ENCODE measurements around the gene PPP2R5D. TPM values are rescaled to one million over a fixed set of nuclear protein-coding genes. Genes with fewer than 3 reads are reported as not detected.

The PPP2R5D gene
- total and polyA plus RNA-seq, 9 of the 15 experiments (the other 6 are each of a cell fraction or from before 2014, with no cell fraction given), result 1.3 to 96.1 (median 38.4) TPM

GRCh38 chr6:42984001-42984923, at the start of gene PPP2R5D (continued):
- TF ChIP-seq SFPQ (IDR thresholded peaks at IDR 0.05; ENCODE audit: low read depth, low read length), result no peak
- TF ChIP-seq NKRF (IDR thresholded peaks at IDR 0.05; ENCODE audit: borderline replicate concordance), result no peak
- no peak for TF ChIP-seq RERE (CRISPR knock-in tag; IDR thresholded peaks at IDR 0.05; ENCODE audit: borderline replicate concordance)
- no peak for TF ChIP-seq ZMIZ1 (IDR thresholded peaks at IDR 0.05; ENCODE audit: low read depth in 2 of 2, low read length in 2 of 2)
- no peak for TF ChIP-seq SMARCA5 (IDR thresholded peaks at IDR 0.05)
- no peak for TF ChIP-seq BRF1 (IDR thresholded peaks at IDR 0.05; ENCODE audit: borderline replicate concordance, extremely low read depth, insufficient read length)
- peak; percentile 68 for TF ChIP-seq RBM25 (IDR thresholded peaks at IDR 0.05; ENCODE audit: low read depth, low read length, severe bottlenecking)
- TF ChIP-seq ZNF3 (CRISPR knock-in tag; IDR thresholded peaks at IDR 0.05), result no peak
- TF ChIP-seq TBL1XR1 (IDR thresholded peaks at IDR 0.05; ENCODE audit: low read length in 2 of 2), result 0 out of 4 replicates have a peak, but pooled peaks of 1 of the 2 experiments have one; percentile 12
- 0 out of 4 replicates have a peak, but pooled peaks of 1 of the 2 experiments have one; percentile 31 for TF ChIP-seq MLX (CRISPR knock-in tag; conservative IDR thresholded peaks at IDR 0.05)

All from K562 (cell line).